GM21619 (cell line): ENCODE data around the gene GPR137C.
A peak's percentile ranks its signal among the peaks of the same experiment; 100 is the strongest.

Experiments
- ATAC-seq: cut with Tn5 transposase; IDR thresholded peaks from one replicate; pipeline ENCODE4 v1.9.1; 2021; ENCODE audit not compliant: unreplicated experiment

The GPR137C gene, protein sequence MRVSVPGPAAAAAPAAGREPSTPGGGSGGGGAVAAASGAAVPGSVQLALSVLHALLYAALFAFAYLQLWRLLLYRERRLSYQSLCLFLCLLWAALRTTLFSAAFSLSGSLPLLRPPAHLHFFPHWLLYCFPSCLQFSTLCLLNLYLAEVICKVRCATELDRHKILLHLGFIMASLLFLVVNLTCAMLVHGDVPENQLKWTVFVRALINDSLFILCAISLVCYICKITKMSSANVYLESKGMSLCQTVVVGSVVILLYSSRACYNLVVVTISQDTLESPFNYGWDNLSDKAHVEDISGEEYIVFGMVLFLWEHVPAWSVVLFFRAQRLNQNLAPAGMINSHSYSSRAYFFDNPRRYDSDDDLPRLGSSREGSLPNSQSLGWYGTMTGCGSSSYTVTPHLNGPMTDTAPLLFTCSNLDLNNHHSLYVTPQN

DNA sequence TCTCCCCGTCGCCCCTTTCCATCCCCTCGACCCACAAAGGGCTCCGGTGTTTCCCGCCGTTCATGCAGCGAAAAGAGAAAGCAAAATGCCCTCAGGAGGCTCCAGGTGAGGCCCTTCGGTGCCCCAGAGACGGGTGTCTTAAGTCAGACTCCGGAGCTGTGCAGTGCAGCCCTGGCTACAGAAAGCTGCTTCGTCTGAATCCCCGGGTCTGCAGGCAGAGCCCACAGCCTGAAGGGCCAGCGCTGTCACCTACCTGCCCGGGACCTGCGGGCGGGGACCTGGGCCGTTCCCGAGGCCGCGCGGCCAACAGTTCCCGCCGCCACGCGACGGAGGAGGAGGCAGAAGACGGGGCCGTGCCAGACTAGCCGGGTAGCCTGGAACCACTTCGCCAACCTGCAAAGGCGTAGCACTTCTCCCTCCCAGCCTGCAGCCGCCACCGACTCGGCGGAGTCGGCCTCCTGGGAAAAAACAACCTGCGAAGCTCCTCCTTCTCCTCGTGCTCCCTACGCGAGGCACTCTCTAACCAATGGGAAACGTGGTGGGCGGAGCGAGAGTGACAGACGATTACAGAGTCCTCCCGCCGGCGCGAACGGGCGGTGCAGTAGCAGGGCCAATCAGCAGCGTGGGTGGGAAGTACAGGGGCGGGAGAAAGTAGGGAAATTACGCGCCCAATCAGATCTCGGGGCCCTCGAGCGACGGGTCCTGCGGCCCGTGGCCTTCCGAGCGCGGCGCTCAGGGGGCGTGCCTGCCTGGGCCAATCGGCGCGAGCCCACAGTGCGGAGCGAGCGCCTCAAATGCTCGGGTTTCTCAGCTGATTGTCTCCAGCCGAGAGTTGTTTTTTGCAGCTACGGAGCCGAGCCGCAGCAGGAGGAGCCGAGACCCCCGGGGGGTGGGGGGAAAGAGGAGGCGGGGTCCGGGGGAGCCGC lies at the start of gene GPR137C, which contains the start of gene TXNDC16:
TSS of gene GPR137C (plus strand) at position 774 of the 926 bp plus-strand sequence. CDS start 312 bp downstream, outside the sequence.
TSS of gene TXNDC16 (minus strand) at position 443 of the 926 bp plus-strand sequence. CDS start 8,948 bp downstream, outside the sequence.
- peak; percentile 93 for ATAC-seq

GRCh38 chr14:52513249-52513648 lies 39.4 kb upstream of the GPR137C start:
- no peak for ATAC-seq

- no peak for ATAC-seq
These were observed 38.4 kb upstream of the GPR137C start for GRCh38 chr14:52514046-52514811.

- ATAC-seq: no peak
These were observed 30.6 kb upstream of the GPR137C start for GRCh38 chr14:52522033-52522432.

GRCh38 chr14:52522581-52523345 lies 29.9 kb upstream of the GPR137C start:
- no peak for ATAC-seq

DNA sequence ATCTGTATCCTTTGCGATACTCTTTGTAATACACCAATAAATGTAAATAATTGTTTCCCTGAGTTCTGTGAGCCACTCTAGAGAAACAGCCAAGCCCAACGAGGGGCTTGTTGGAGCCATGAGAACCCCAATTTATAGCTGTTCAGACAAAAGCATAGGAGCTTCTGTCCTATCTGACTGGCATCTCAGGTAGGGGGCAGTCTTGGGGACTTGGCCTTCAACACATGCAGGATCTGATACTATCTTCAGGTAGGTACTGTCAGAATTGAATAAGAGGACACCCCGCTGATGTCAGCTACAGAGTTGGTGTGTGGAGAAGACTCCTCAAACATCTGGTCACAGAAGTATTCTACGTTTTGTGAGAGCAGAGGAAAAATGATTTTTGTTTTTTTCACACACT lies 25.6 kb upstream of the GPR137C start:
- ATAC-seq: no peak

DNA sequence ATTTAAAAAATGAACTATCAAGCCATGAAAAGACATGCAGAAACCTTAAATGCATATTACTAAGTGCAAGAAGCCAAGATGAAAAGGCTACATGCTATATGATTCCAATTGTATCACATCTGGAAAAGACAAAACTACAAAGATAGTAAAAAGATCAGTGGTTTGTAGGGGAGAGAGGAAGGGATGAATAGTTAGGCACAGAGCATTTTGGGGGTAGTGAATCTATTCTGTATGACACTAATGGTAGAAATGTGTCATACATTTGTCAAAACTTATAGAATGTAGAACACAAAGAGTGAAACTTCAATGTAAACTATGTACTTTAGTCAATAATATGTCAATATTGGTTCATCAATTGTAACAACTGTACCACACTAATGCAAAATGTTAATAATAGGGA lies 21.2 kb upstream of the GPR137C start:
- no peak for ATAC-seq

DNA sequence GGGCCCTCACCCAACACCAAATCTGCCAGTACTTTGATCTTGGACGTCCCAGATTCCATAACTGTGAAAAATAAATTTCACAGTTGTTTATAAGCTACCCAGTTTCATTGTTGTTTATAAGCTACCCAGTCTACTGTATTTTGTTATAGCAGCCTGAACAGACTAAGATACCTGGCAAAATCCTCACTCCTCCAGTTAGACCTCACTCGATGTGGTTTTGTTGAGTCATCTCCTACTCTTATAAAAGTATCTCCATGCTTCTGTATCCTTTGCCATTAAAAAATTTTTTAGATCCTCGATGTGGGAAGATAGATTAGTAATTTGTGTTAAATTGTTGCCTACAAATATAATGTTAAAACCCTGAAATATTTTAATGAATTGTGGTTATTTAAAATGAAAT lies 16.4 kb upstream of the GPR137C start:
- no peak for ATAC-seq

DNA sequence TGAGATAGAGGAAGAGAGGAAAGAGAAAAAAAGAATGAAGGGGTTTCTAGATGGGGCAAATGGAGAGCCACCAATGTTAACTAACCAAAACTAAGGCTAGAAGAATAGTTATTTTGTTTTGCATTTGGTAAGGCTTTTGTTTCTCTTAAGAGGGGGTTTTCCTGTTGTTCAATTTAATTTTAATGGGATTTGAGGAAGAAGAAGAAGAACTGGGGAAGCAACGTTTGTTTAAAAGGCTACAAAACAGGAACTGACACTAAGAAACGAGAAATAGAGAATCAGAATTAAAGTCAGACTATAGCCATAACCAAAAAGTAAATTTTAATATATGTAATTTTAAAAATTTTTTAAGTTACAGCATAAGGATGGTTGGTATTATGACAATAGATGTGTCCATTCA lies 14.0 kb upstream of the GPR137C start:
- no peak for ATAC-seq

DNA sequence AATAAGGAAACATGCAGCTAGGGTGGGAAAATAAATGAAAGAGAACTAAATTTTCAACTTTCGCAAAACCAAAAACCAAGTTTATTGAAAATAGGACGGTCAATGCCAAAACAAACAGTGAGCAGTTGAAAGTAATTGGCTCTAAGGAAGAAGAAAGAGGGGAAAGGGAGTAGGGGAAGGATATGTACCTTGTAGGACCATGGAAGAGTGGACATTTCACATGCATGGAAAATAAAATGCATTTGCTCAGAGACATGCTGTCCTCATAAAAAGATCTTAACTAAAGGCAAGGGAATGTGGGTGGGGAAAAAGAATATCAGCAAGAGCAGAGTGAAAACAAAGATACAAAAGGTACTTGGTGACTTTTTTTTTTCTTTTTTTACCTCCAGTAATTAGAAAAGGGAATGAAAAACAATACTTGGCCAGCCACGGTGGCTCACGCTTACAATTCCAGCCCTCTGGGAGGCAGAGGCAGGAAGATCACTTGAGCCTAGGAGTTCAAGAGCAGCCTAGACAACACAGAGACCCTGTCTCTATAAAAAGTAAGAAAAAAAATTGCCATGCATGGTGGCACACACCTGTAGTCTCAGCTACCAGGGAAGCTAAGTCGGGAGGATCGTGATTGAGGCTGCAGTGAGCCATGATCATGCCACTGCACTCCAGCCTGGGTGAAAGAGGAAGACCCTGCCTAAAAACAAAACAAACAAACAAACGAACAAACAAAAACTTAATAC lies 6.9 kb upstream of the GPR137C start:
- ATAC-seq: no peak

- no peak for ATAC-seq
These were observed 6.3 kb upstream of the GPR137C start for GRCh38 chr14:52546318-52546670.

- no peak for ATAC-seq
These were observed 5.6 kb upstream of the GPR137C start for GRCh38 chr14:52547027-52547426.

GRCh38 chr14:52547526-52547925 lies 5.1 kb upstream of the GPR137C start:
- ATAC-seq: no peak

- no peak for ATAC-seq
These were observed 2.0 kb upstream of the GPR137C start for GRCh38 chr14:52550661-52551060.

DNA sequence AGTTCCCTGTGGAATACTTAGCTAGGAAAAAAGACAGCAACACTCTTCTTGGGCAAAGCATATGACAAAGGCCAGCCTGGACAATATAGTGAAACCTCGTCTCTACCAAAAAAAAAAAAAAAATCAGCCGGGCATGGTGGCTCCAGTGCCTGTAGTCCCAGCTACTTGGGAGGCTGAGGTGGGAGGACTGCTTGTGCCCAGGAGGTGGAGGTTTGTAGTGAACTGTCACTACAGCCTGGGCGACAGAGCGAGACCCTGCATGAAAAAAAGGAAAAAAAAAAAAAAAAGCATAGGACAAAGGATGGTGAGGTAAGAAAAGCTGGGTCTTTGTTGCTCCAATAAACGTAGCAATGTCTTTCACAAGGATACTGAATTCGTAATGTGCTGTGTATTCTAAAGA lies 1.4 kb upstream of the GPR137C start:
- no peak for ATAC-seq

DNA sequence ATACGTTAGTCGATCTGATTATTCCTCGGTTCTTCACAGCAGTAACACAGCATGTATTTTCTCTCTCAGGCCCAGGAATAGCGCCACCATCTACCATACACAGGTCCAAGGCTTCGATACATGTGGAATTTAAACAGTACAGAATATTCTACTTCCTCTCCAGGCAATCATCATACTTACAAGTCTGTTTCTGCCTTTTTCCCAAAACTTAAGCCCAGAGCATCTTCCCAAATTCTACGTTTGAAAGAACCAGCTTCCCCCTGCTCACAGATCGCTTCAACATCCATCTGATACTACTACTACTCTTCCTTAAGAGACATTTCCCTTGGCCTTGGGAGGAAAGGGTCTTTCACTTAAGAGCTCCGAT lies 957 bp upstream of the GPR137C start:
- ATAC-seq: no peak

GRCh38 chr14:52553002-52553670 lies 500 bp downstream of the GPR137C start:
- peak; percentile 20 for ATAC-seq

DNA sequence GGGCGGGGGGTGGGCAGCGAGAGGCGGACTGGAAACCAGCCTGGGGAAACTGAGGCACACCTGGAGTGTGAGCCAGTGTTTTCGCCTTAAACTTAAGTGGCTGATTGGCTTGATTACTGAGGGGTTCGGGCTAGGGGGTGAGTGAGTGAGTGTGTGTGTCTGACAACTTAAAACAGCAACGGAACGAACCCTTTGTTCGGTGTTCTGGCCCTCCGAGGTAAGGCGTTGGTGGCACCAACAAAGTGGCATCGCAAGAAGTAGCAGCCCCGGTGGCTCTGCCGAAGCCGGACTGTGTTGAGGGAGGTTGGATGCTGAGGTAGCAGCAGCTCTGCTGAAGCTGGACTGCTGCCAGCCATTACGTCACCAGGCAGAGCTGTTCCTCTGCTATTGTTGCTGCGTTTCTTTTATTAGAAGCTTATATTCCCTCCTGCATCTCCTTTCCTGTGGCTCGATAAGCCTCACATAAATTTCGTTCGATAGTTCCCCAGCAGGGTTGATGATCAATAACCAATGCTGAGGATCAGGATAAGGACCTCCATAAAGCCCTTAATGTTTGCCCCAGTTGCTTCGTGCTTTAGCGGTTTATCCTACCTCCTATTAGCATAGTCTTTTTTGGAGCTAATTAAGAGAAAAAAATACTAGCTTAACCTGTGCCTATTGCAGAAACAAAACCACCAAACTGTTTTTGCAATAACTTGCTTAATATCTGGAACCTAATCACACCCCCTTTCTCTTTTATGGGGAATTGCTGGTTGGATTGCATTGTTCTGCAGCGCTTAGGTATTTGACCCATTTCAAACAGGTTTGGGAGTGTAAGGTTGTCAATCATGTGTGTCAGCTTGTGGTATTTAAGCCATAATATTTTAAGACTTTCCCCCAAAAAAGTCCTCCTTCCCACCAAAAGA lies 1.3 kb downstream of the GPR137C start:
- ATAC-seq: no peak
